Raji (cell line): Measurements from ENCODE around the gene SPTLC2.

Experiments used
- POLR2A ChIP-seq: IDR thresholded peaks from 2 replicates; pipeline ENCODE4 v1.6.1; 2011; ENCODE audit warnings: low read depth, low read length, control low read depth; ENCODE audit not compliant: insufficient read depth

The SPTLC2 gene

DNA sequence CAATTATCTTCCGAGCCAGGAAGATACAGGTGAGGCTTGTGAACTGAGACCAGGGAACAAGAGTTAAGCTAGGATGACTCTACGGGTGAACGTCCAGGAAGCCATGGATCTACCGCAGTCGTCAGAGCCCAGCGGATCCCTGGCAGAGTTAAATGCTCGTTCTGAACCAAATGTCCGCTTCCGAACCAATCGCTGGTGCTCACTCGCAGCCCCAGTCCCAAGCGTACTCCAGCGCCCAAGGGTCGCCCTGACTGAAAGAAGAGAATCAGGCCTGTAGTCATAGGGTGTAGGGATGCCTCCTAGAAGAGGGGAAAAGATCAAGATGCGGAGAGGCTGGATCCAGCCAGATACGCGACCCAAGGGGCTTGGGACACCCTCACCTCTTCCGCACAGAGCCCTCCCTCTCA, 159.3 kb downstream of the SPTLC2 start:
- peak; percentile 95; the same call in 1 of the 2 replicates for TF ChIP-seq POLR2A
